Measurements from ENCODE around the gene ZDHHC16.

DNA sequence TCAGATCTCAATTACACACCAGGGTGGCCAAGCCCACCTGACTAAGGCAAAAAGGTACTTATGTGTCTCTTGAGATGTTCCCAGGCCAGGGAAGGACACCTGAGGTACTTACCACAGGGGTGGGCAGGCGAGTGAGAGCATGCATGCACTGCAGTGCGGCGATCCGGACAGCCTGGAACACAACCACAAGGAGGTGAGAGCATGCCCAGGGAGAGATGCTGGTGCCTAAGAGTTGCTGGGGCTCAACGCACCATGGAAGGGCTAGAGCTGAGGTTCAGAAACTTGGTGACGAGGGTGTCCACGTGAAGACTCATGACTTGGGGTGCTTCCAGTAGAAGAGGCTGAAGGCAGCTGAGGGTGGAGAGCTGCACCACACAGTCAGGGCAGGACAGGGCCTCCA is 13.1 kb downstream of the ZDHHC16 start:
- TF ChIP-seq, protein P1, sequence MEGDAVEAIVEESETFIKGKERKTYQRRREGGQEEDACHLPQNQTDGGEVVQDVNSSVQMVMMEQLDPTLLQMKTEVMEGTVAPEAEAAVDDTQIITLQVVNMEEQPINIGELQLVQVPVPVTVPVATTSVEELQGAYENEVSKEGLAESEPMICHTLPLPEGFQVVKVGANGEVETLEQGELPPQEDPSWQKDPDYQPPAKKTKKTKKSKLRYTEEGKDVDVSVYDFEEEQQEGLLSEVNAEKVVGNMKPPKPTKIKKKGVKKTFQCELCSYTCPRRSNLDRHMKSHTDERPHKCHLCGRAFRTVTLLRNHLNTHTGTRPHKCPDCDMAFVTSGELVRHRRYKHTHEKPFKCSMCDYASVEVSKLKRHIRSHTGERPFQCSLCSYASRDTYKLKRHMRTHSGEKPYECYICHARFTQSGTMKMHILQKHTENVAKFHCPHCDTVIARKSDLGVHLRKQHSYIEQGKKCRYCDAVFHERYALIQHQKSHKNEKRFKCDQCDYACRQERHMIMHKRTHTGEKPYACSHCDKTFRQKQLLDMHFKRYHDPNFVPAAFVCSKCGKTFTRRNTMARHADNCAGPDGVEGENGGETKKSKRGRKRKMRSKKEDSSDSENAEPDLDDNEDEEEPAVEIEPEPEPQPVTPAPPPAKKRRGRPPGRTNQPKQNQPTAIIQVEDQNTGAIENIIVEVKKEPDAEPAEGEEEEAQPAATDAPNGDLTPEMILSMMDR (IDR thresholded peaks at IDR 0.05) = no peak
- TF ChIP-seq POLR2AphosphoS5 (IDR thresholded peaks at IDR 0.05) = no peak

All from upper lobe of left lung (tissue), 4 donors.